HL-60 (cell line): ENCODE measurements around the gene SH3RF3.

Source experiments
- DNase-seq, 2 experiments: peaks; one replicate each; pipeline ENCODE4 v3.0.0-alpha.2; 2010 to 2020; ENCODE audit warnings: low read depth in 1 of 2, low spot score in 1 of 2
- H3K27ac ChIP-seq: fragments of 250-450 bp; sonication (Bioruptor Pico); replicated peaks from 2 replicates; pipeline ENCODE4 v1.5.1; 2020; ENCODE audit warnings: mild to moderate bottlenecking, moderate library complexity
- H3K27me3 ChIP-seq: fragments of 250-450 bp; sonication (Bioruptor Pico); 2 replicates; pipeline ENCODE4 v1.5.1; 2021; ENCODE audit warnings: mild to moderate bottlenecking, moderate library complexity; ENCODE audit not compliant: insufficient read depth, poor library complexity, severe bottlenecking
- H3K4me3 ChIP-seq: replicated peaks from 2 replicates; pipeline ENCODE4 v1.5.1; 2011; ENCODE audit warnings: mild to moderate bottlenecking, control low read depth, low read length; ENCODE audit not compliant: insufficient read depth
- GABPA ChIP-seq: IDR thresholded peaks from 2 replicates; pipeline ENCODE4 v1.6.1; 2012; ENCODE audit warnings: low read depth
- POLR2AphosphoS5 ChIP-seq: IDR thresholded peaks from 2 replicates; pipeline ENCODE4 v1.6.1; 2012; ENCODE audit warnings: low read depth
- SPI1 ChIP-seq: IDR thresholded peaks from 2 replicates; pipeline ENCODE4 v1.6.1; 2012; ENCODE audit warnings: low read depth, mild to moderate bottlenecking, borderline replicate concordance
- TF ChIP-seq, protein P1 (sequence below): IDR thresholded peaks from 2 replicates; pipeline ENCODE4 v1.6.1; 2012; ENCODE audit warnings: low read depth; ENCODE audit not compliant: insufficient replicate concordance
- TF ChIP-seq, protein P2 (sequence below): IDR thresholded peaks from one replicate; pipeline ENCODE4 v1.5.1; 2011; ENCODE audit warnings: low read length, control low read depth, inconsistent platforms; ENCODE audit not compliant: insufficient read depth

SH3RF3 gene

DNA sequence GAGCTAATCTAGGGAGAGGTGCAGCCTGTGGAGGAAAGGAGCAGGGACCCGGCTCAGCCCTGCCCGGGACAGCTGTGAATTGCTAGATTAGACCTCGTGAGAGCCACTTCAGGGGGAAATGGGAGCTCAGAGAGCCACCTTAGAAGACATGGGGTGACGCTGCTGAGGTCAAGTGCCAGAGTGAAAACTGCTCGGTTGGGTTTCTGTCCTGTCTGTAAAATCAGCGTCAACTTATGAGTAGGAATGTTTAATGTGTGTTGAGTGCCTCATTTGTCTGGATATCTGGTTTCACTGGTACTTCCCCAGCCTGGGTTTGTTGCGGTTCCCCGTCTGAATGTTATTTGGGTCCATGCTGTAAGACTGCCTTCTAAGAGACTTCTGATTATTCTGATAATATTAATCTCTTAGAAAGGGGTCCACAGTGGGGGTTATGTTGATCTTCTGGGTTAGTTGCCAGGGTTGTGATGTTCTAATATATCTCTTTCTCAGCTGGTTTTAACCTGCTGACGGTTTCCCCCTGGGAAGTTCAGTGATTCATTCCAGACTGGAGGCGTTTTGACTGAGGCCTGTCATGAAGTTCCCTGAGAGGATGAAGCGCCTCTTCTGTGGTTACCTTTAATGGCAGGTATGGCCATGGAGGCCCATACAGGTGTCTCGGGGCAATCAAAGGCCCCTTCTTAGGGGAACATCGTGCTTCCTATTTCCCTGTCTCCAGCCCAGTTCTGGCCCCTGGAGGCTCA lies 175.9 kb downstream of the SH3RF3 start:
- TF ChIP-seq GABPA (no peak), POLR2AphosphoS5 (no peak), SPI1 (no peak)
- TF ChIP-seq, protein P1, sequence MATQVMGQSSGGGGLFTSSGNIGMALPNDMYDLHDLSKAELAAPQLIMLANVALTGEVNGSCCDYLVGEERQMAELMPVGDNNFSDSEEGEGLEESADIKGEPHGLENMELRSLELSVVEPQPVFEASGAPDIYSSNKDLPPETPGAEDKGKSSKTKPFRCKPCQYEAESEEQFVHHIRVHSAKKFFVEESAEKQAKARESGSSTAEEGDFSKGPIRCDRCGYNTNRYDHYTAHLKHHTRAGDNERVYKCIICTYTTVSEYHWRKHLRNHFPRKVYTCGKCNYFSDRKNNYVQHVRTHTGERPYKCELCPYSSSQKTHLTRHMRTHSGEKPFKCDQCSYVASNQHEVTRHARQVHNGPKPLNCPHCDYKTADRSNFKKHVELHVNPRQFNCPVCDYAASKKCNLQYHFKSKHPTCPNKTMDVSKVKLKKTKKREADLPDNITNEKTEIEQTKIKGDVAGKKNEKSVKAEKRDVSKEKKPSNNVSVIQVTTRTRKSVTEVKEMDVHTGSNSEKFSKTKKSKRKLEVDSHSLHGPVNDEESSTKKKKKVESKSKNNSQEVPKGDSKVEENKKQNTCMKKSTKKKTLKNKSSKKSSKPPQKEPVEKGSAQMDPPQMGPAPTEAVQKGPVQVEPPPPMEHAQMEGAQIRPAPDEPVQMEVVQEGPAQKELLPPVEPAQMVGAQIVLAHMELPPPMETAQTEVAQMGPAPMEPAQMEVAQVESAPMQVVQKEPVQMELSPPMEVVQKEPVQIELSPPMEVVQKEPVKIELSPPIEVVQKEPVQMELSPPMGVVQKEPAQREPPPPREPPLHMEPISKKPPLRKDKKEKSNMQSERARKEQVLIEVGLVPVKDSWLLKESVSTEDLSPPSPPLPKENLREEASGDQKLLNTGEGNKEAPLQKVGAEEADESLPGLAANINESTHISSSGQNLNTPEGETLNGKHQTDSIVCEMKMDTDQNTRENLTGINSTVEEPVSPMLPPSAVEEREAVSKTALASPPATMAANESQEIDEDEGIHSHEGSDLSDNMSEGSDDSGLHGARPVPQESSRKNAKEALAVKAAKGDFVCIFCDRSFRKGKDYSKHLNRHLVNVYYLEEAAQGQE, result no peak
- TF ChIP-seq, protein P2, sequence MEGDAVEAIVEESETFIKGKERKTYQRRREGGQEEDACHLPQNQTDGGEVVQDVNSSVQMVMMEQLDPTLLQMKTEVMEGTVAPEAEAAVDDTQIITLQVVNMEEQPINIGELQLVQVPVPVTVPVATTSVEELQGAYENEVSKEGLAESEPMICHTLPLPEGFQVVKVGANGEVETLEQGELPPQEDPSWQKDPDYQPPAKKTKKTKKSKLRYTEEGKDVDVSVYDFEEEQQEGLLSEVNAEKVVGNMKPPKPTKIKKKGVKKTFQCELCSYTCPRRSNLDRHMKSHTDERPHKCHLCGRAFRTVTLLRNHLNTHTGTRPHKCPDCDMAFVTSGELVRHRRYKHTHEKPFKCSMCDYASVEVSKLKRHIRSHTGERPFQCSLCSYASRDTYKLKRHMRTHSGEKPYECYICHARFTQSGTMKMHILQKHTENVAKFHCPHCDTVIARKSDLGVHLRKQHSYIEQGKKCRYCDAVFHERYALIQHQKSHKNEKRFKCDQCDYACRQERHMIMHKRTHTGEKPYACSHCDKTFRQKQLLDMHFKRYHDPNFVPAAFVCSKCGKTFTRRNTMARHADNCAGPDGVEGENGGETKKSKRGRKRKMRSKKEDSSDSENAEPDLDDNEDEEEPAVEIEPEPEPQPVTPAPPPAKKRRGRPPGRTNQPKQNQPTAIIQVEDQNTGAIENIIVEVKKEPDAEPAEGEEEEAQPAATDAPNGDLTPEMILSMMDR, result no peak
- no peaks in the 10 kb centered on the region for H3K27me3 ChIP-seq

DNA sequence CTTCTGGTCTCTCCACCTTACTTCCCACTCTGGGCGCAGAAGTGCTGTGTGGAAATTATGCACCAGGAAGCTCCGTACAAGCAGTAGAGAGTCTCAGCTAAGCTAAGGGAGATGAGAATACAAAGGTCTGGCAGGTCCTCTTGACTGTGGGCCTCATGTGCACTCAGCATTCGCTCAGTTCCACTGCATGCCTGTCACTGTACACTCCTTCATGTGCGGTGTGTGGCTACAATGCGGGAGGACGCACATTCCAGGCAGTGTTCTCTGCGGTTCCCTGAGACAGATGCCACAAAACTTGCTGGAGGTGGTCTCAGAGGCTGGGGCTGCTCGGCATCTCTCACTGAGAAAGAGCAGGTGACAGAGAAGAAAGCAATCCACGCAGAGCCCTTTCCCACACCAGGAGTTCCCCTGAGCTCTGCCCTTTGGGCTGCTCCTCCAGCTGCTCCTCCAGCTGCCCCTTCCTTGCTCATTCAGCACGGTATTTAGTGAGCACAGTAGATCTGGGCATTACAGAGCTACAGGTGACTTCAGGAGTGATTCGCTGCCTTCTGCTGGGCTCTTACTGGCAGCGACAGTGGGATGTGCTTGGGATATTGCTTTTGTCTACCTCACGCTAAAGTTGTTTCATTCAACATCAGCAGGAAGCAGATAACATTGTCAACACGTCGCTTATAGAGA lies 176.6 kb downstream of the SH3RF3 start:
- no peak overlapping the region for H3K27ac ChIP-seq
- no peak overlapping the region for H3K4me3 ChIP-seq
- TF ChIP-seq GABPA (no peak), SPI1 (no peak), POLR2AphosphoS5 (no peak)
- TF ChIP-seq, protein P2, result no peak
- TF ChIP-seq, protein P1, result no peak
- no peak for DNase-seq
- no peaks in the 10 kb centered on the region for H3K27me3 ChIP-seq

More for the DNA sequence above, 175.9 kb downstream of the SH3RF3 start:
- Histone ChIP-seq H3K27ac (no peak overlapping the region), H3K4me3 (no peak overlapping the region)
- no peak for DNase-seq

DNA sequence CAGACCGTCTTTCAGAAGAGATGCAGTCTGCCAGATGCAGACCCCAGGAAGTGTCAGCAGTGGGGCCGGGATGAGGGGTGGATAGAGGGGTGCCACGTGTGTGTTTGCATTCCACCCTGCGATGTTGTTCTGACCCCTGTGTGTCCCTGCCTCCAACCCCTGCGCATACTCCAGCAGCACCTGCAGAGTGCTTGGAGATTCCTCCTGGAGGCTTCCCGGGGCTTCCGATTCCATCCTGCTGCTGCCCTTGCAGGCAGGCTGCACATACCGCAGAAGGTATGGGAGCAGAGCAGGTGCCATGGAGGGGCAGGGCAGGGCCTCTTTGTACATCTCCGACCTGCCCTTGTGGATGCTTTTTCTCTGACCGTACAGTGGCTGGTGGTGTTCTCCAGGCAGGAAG lies 177.2 kb downstream of the SH3RF3 start:
- DNase-seq, result no peak
- Histone ChIP-seq H3K27ac (no peak overlapping the region), H3K27me3 (no peaks in the 10 kb centered on the region), H3K4me3 (no peak overlapping the region)
- TF ChIP-seq, protein P2, result no peak
- TF ChIP-seq GABPA (no peak), POLR2AphosphoS5 (no peak), SPI1 (no peak)
- TF ChIP-seq, protein P1, result no peak
